GM20000 (cell line): ENCODE results near the gene COL4A2.

Experiments used
- DNase-seq: peaks from one replicate; pipeline ENCODE4 v3.0.0; 2012; ENCODE audit warnings: low spot score
- TF ChIP-seq, protein P1 (sequence below): IDR thresholded peaks from 2 replicates; pipeline ENCODE4 v1.5.1; 2012; ENCODE audit warnings: mild to moderate bottlenecking, control low read depth; ENCODE audit errors: extremely low read depth, missing control alignments

Gene COL4A2

GRCh38 chr13:110279684-110280083 lies 27.4 kb upstream of the COL4A2 start:
- TF ChIP-seq, protein P1, sequence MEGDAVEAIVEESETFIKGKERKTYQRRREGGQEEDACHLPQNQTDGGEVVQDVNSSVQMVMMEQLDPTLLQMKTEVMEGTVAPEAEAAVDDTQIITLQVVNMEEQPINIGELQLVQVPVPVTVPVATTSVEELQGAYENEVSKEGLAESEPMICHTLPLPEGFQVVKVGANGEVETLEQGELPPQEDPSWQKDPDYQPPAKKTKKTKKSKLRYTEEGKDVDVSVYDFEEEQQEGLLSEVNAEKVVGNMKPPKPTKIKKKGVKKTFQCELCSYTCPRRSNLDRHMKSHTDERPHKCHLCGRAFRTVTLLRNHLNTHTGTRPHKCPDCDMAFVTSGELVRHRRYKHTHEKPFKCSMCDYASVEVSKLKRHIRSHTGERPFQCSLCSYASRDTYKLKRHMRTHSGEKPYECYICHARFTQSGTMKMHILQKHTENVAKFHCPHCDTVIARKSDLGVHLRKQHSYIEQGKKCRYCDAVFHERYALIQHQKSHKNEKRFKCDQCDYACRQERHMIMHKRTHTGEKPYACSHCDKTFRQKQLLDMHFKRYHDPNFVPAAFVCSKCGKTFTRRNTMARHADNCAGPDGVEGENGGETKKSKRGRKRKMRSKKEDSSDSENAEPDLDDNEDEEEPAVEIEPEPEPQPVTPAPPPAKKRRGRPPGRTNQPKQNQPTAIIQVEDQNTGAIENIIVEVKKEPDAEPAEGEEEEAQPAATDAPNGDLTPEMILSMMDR: no peak
- no peak for DNase-seq

DNA sequence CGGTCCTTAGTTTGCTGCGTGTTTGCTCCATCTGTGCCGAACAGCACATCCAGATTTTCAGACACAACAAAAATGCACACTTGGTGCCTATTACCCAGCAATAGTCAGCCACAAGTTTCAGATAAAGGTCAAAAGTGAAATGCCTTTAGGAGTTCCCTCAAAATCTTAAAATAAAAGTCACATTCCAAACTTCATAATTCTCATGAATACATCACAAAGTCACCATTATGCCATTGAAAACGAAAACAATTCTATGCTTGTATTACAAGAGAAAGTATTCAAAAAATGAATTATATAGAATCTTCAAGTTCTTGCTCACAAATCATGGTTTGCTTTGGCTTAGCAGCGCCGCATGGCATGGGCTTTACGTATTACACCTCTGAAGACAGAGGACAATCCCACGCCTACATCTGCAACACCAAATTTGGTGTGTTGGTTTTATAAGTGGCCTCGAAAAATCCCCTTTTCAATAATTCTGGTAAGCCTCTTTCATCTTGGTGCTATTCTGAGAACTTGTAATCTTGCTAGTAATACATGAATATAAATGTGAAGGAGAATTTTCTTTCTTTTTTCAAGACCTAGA lies 26.8 kb upstream of the COL4A2 start:
- no peak for DNase-seq
- TF ChIP-seq, protein P1: no peak

DNA sequence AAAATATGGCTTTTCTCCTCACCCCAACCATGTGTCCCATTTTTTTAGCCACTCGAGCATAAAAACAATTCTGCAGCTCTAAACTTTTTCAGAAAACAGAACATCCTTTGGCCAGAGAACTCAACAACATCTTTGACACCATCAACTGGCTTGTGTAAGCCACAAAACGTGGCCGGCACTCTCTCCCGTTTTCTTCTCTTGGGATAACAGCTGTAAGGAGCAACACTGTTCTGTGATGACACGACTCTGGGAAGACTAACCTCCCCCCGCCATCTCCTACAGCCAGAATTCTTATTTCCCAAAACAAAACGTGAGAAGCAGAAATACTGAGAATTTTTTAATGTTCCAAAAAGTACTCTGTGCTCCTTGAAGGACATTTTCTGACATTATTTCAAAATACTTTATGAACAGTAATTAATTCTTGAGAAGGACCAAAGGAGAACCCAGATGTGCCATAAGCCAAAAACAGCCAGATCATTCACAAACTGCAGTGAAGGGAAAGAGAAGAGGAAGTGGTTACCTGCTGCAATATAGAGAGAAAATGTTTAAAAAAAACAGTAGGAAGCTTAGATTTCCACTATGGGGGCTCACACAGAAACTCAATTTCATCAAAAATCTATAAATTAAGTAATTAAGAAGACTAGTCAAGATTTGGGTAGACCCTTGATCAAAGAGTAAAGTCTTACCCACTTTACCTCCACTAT lies 25.9 kb upstream of the COL4A2 start:
- TF ChIP-seq, protein P1: no peak
- DNase-seq: no peak

GRCh38 chr13:110281736-110282135 lies 25.3 kb upstream of the COL4A2 start:
- DNase-seq: no peak
- TF ChIP-seq, protein P1: no peak

DNA sequence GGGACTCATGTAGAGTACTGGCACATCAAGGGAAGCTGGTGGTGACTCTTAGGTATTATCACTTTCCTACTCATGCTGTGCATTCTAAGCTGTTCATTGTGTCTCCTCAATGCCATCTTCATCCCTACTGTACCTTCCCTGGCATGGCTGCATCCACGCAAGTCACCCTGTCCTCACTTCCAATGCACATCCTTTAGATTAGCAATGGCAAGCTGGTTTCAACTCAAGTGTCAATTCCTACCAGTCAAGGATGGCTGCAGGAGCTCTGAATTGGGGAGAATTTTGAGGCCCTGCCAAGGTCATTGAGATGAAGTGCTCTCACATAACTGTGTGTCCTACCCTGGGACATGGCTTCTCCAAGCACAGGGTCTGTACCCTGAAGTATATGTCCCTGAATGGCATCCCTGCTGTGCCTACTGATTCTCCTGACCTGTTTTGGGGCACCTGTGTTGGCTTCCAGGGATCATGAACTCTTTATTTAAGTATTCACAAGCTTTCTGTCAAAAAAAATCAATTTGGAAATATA lies 24.7 kb upstream of the COL4A2 start:
- DNase-seq: no peak
- TF ChIP-seq, protein P1: no peak

DNA sequence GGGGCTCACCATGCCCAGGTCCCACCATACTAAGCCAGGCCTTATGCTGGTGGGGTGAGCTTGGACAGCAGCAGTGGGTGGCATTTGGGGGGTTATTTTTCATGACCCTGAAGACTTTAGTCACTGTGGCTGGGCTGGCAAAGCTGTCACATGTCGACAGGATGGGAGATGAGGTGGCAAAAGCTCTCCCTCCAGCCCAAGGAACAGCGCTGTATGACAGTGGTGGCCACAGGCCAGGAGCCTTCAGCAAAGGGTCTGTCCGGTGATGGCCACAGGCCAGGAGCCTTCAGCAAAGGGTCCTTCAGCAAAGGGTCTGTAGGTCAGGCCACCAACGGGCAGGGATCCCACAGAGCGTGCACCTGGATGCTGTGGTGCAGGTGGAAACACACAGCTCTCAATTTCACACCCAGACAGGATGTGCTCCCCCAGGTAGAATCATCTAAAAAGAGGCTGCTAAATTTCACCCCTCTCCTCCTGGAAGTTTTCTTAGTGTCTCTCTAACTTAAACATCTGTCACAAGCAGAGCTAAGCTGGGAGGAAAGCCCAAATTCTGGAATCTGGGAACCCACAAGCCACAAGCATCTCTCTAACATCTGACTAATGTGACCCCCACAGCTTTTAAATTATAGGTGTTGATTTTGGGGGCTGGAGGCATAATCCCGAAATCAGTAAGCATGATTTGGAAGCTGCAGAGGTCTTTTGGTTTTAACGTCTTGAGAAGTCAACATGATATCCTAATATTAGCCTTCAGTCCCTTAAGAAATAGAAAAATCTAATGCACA lies 23.2 kb upstream of the COL4A2 start:
- DNase-seq: no peak
- TF ChIP-seq, protein P1: no peak
